Naive thymus-derived CD8-positive, alpha-beta T cell (primary cell): Measurements from ENCODE around the gene CYSRT1. TPM values are rescaled to one million over a fixed set of nuclear protein-coding genes. Genes with fewer than 3 reads are reported as not detected.

Source experiments
- ATAC-seq, 2 donors: fragments of 150-1000 bp; cut with Tn5 transposase in 1 of 2; sonication (Bioruptor Pico), chemical (Tn5 transposase) in 1 of 2; 1 replicate in 1 of 2; 2 replicates in 1 of 2; pipeline ENCODE4 v1.10.0; 2021; ENCODE audit warnings: mild to moderate bottlenecking in 2 of 2, moderate library complexity in 2 of 2
- POLR2A ChIA-PET: fragments of 350-600 bp; sonication (Branson Sonifier 250); formaldehyde crosslinking; loops from one replicate; lab custom pipeline; 2021; ENCODE audit warnings: antibody characterized with exemption; lab: Charles Lee
- DNase-seq, 10 donors: peaks; one replicate each; pipeline versions ENCODE4 v3.0.0 to v3.0.0-alpha.2; 2020 to 2022
- H3K27ac Mint-ChIP-seq, 10 donors: one replicate each; pipeline ENCODE4 v1.8.0; 2020 to 2022; ENCODE audit warnings: mild to moderate bottlenecking in 10 of 10, mixed read lengths in 10 of 10, moderate library complexity in 4 of 10, inconsistent platforms in 1 of 10
- H3K27me3 Mint-ChIP-seq, 5 donors: one replicate each; pipeline ENCODE4 v1.8.0; 2021 to 2022; ENCODE audit warnings: mixed read lengths in 5 of 5
- H3K36me3 Mint-ChIP-seq, 3 donors: one replicate each; pipeline ENCODE4 v1.8.0; 2020 to 2022; ENCODE audit warnings: mixed read lengths in 3 of 3, mild to moderate bottlenecking in 2 of 3, inconsistent platforms in 1 of 3
- H3K4me1 Mint-ChIP-seq, 4 donors: one replicate each; pipeline ENCODE4 v1.8.0; 2021 to 2022; ENCODE audit warnings: mixed read lengths in 4 of 4
- H3K4me3 Mint-ChIP-seq, 10 donors: one replicate each; pipeline ENCODE4 v1.8.0; 2020 to 2022; ENCODE audit warnings: mild to moderate bottlenecking in 10 of 10, mixed read lengths in 10 of 10, moderate library complexity in 6 of 10, inconsistent platforms in 1 of 10
- H3K9me3 Mint-ChIP-seq, 9 donors: one replicate each; pipeline ENCODE4 v1.8.0; 2020 to 2022; ENCODE audit warnings: mixed read lengths in 9 of 9, mild to moderate bottlenecking in 3 of 9, inconsistent platforms in 1 of 9, moderate library complexity in 1 of 9
- polyA plus RNA-seq, 3 donors: library from polyadenylated mRNA; unstranded; fragments of 300-500 nt; fragmentation: Illumina TruSeq; gene quantifications; one replicate each; pipeline ENCODE4 v1.2.3, GENCODE V29; 2021
- total RNA-seq, 8 experiments: library from RNA in 2 of 8; stranded (reverse) in 2 of 8; gene quantifications; one replicate each; pipeline ENCODE4 v1.2.3 and lab custom pipeline; 2021 to 2026

Gene CYSRT1
- total and polyA plus RNA-seq, 5 experiments from 2014 or later = 0.30 to 0.47 TPM; not detected in 3

- POLR2A ChIA-PET = interaction anchor here (0.6 to 6.4 kb wide), 25 partner anchors 8 to 494 kb away, joined by 3 to 85 read pairs (median 6); partner anchors contain the start of genes ANAPC2, EHMT1, MAN1B1 and NDOR1
- peaks cover 0 to 3% (median under 1%) of the 10 kb centered on the region in 5 donors for H3K27me3 Mint-ChIP-seq
- peak in 3 of 10 donors; percentile 26 to 37 (median 30) for DNase-seq
- no peak for ATAC-seq
- peaks cover 2 to 12% (median 8%) of the 10 kb centered on the region in 4 donors for H3K4me1 Mint-ChIP-seq
- no peaks in the 10 kb centered on the region for H3K9me3 Mint-ChIP-seq
- H3K36me3 Mint-ChIP-seq = no peaks in the 10 kb centered on the region
- H3K4me3 Mint-ChIP-seq = peak within 1 kb of the TSS; percentile 73 to 89 (median 82)
- H3K27ac Mint-ChIP-seq = peak within 1 kb of the TSS in 9 of 10 donors; percentile 60 to 92 (median 79)
Measured at GRCh38 chr9:137222190-137223077, 2.5 kb upstream of the CYSRT1 start, which contains the start of gene RNF208. TSS of gene RNF208 (minus strand) at chr9:137222240. CDS start at chr9:137221212, 1,028 bp downstream.

GRCh38 chr9:137223078-137223970 lies 1.6 kb upstream of the CYSRT1 start:
- Mint-ChIP-seq H3K27ac (peak overlapping the region; percentile 60 to 92 (median 82)), H3K9me3 (no peaks in the 10 kb centered on the region), H3K27me3 (peaks cover 2 to 10% (median 3%) of the 10 kb centered on the region in 5 donors), H3K36me3 (peaks cover 0 to 2% (median 1%) of the 10 kb centered on the region in 3 donors), H3K4me3 (peak overlapping the region; percentile 73 to 89 (median 82)), H3K4me1 (peaks cover 5 to 14% (median 12%) of the 10 kb centered on the region in 4 donors)
- ATAC-seq (peak; percentile 90 to 93), DNase-seq (peak; percentile 95 to 100 (median 98))
- POLR2A ChIA-PET = interaction anchor here (0.6 to 6.4 kb wide), 28 partner anchors 9 to 495 kb away, joined by 3 to 85 read pairs (median 5); partner anchors contain the start of genes ANAPC2, EHMT1, MAN1B1 and NDOR1

- H3K27me3 Mint-ChIP-seq = peaks cover 2 to 10% (median 4%) of the 10 kb centered on the region in 5 donors
- peaks cover 0 to 2% (median 1%) of the 10 kb centered on the region in 3 donors for H3K36me3 Mint-ChIP-seq
- DNase-seq (no peak), ATAC-seq (no peak)
- peaks cover 5 to 14% (median 12%) of the 10 kb centered on the region in 4 donors for H3K4me1 Mint-ChIP-seq
- H3K4me3 Mint-ChIP-seq = peak overlapping the region in 1 of 10 donors; percentile 38
- peak overlapping the region in 1 of 10 donors; percentile 20 for H3K27ac Mint-ChIP-seq
- POLR2A ChIA-PET = interaction anchor here (2.4 to 6.4 kb wide), 3 partner anchors 22 to 139 kb away, joined by 11 to 85 read pairs (median 59); partner anchors contain the start of genes ANAPC2, MAN1B1, NDOR1 and SSNA1
- no peaks in the 10 kb centered on the region for H3K9me3 Mint-ChIP-seq
Measured at GRCh38 chr9:137225699-137226331, 841 bp downstream of the CYSRT1 start.

- ATAC-seq = no peak
- H3K4me1 Mint-ChIP-seq = peaks cover 5 to 14% (median 12%) of the 10 kb centered on the region in 4 donors
- H3K27me3 Mint-ChIP-seq = peaks cover 2 to 11% (median 4%) of the 10 kb centered on the region in 5 donors
- POLR2A ChIA-PET = interaction anchor here (1.0 to 6.4 kb wide), 6 partner anchors 38 to 140 kb away, joined by 3 to 59 read pairs (median 6); partner anchors contain the start of genes ANAPC2, MAN1B1 and SSNA1
- DNase-seq = no peak
- H3K9me3 Mint-ChIP-seq = no peaks in the 10 kb centered on the region
- H3K36me3 Mint-ChIP-seq = peaks cover 0 to 2% (median 1%) of the 10 kb centered on the region in 3 donors
- H3K27ac Mint-ChIP-seq = no peak overlapping the region
- no peak overlapping the region for H3K4me3 Mint-ChIP-seq
Measured at GRCh38 chr9:137226338-137227053, 1.5 kb downstream of the CYSRT1 start.

- Mint-ChIP-seq H3K27me3 (peaks cover 2 to 17% (median 4%) of the 10 kb centered on the region in 5 donors), H3K4me1 (peaks cover 5 to 14% (median 12%) of the 10 kb centered on the region in 4 donors), H3K27ac (peak within 1 kb of the TSS in 6 of 10 donors; percentile 2 to 90 (median 32)), H3K36me3 (peaks cover 0 to 2% (median 1%) of the 10 kb centered on the region in 3 donors), H3K4me3 (peak within 1 kb of the TSS in 5 of 10 donors; percentile 1 to 64 (median 28)), H3K9me3 (no peaks in the 10 kb centered on the region)
- ATAC-seq = peak; percentile 43
- DNase-seq = peak; percentile 71 to 88 (median 81)
- POLR2A ChIA-PET = interaction anchor here (0.9 to 6.4 kb wide), 9 partner anchors 10 to 140 kb away, joined by 3 to 59 read pairs (median 6); partner anchors contain the start of genes ANAPC2, MAN1B1 and SSNA1
Measured at GRCh38 chr9:137227054-137227852, 2.3 kb downstream of the CYSRT1 start, which contains the start of gene RNF224. TSS of gene RNF224 (plus strand) at chr9:137227502. CDS start at chr9:137228336, 834 bp downstream.

GRCh38 chr9:137227853-137228505 lies 3.0 kb downstream of the CYSRT1 start:
- no peaks in the 10 kb centered on the region for H3K9me3 Mint-ChIP-seq
- POLR2A ChIA-PET = interaction anchor here (0.9 to 6.4 kb wide), 7 partner anchors 9 to 132 kb away, joined by 3 to 59 read pairs (median 5); partner anchors contain the start of genes ANAPC2 and SSNA1
- DNase-seq = no peak
- peak overlapping the region in 4 of 10 donors; percentile 20 to 64 (median 38) for H3K4me3 Mint-ChIP-seq
- H3K27me3 Mint-ChIP-seq = peaks cover 2 to 18% (median 4%) of the 10 kb centered on the region in 5 donors
- H3K36me3 Mint-ChIP-seq = peaks cover 0 to 2% (median 1%) of the 10 kb centered on the region in 3 donors
- H3K27ac Mint-ChIP-seq = peak overlapping the region in 3 of 10 donors; percentile 56 to 90 (median 82)
- peaks cover 4 to 13% (median 9%) of the 10 kb centered on the region in 4 donors for H3K4me1 Mint-ChIP-seq
- ATAC-seq = no peak

- peaks cover 0 to 2% (median 1%) of the 10 kb centered on the region in 3 donors for H3K36me3 Mint-ChIP-seq
- H3K4me1 Mint-ChIP-seq = peaks cover 3 to 12% (median 7%) of the 10 kb centered on the region in 4 donors
- ATAC-seq = no peak
- H3K27ac Mint-ChIP-seq = no peak overlapping the region
- POLR2A ChIA-PET = interaction anchor here (1.0 to 6.4 kb wide), 4 partner anchors 8 to 182 kb away, joined by 3 to 59 read pairs (median 4); partner anchors contain the start of genes ANAPC2 and SSNA1
- no peaks in the 10 kb centered on the region for H3K9me3 Mint-ChIP-seq
- peaks cover 2 to 18% (median 4%) of the 10 kb centered on the region in 5 donors for H3K27me3 Mint-ChIP-seq
- H3K4me3 Mint-ChIP-seq = no peak overlapping the region
- no peak for DNase-seq
Measured at GRCh38 chr9:137228506-137228967, 3.6 kb downstream of the CYSRT1 start.

GRCh38 chr9:137228968-137229896 lies 4.3 kb downstream of the CYSRT1 start:
- peaks cover 0 to 2% (median 1%) of the 10 kb centered on the region in 3 donors for H3K36me3 Mint-ChIP-seq
- H3K27me3 Mint-ChIP-seq = peaks cover 2 to 18% (median 4%) of the 10 kb centered on the region in 5 donors
- no peaks in the 10 kb centered on the region for H3K9me3 Mint-ChIP-seq
- peaks cover 3 to 9% (median 5%) of the 10 kb centered on the region in 4 donors for H3K4me1 Mint-ChIP-seq
- POLR2A ChIA-PET = interaction anchor here (1.0 to 3.0 kb wide), 4 partner anchors 8 to 183 kb away, joined by 3 to 8 read pairs (median 4); partner anchors contain the start of gene TUBB4B
- ATAC-seq (no peak), DNase-seq (no peak)
- H3K27ac Mint-ChIP-seq = no peak overlapping the region
- peak overlapping the region in 1 of 10 donors; percentile 10 for H3K4me3 Mint-ChIP-seq
